H9 (cell line): ENCODE data around the gene RAB11FIP4. TPM values are rescaled to one million over a fixed set of nuclear protein-coding genes. Genes with fewer than 3 reads are reported as not detected.
A peak's percentile ranks its signal among the peaks of the same experiment; 100 is the strongest.

ENCODE experiments used
- DNase-seq: peaks from one replicate; pipeline ENCODE4 v3.0.0-alpha.2; 2017
- H2AFZ ChIP-seq: one replicate; pipeline ENCODE4 v1.6.1; 2013; ENCODE audit warnings: mild to moderate bottlenecking, low read length, control low read depth, moderate library complexity
- H2AK5ac ChIP-seq: 2 replicates; pipeline ENCODE4 v1.6.1; 2013; ENCODE audit warnings: low read length, control low read depth, mixed read lengths; ENCODE audit not compliant: insufficient read length
- H2BK120ac ChIP-seq: one replicate; pipeline ENCODE4 v1.6.1; 2013; ENCODE audit warnings: low read depth, mild to moderate bottlenecking, low read length, control low read depth, inconsistent platforms; ENCODE audit not compliant: poor library complexity, severe bottlenecking
- H2BK12ac ChIP-seq: 2 replicates; pipeline ENCODE4 v1.6.1; 2013; ENCODE audit warnings: low read length, control low read depth, mixed read lengths, low read depth; ENCODE audit not compliant: insufficient read length
- H2BK15ac ChIP-seq: 2 replicates; pipeline ENCODE4 v1.6.1; 2013; ENCODE audit warnings: low read depth, low read length, control low read depth
- H2BK20ac ChIP-seq: one replicate; pipeline ENCODE4 v1.6.1; 2013; ENCODE audit warnings: low read depth, mild to moderate bottlenecking, low read length, control low read depth, inconsistent platforms; ENCODE audit not compliant: poor library complexity, severe bottlenecking
- H2BK5ac ChIP-seq: 2 replicates; pipeline ENCODE4 v1.6.1; 2013; ENCODE audit warnings: low read length, control low read depth, mixed read lengths; ENCODE audit not compliant: insufficient read length
- H3K14ac ChIP-seq: 2 replicates; pipeline ENCODE4 v1.6.1; 2013; ENCODE audit warnings: low read length, control low read depth; ENCODE audit not compliant: insufficient read depth
- H3K18ac ChIP-seq: 2 replicates; pipeline ENCODE4 v1.6.1; 2013; ENCODE audit warnings: low read depth, mild to moderate bottlenecking, mixed read lengths, low read length, control low read depth; ENCODE audit not compliant: insufficient read length
- H3K23ac ChIP-seq: 2 replicates; pipeline ENCODE4 v1.6.1; 2013; ENCODE audit warnings: low read length, control low read depth, mixed read lengths, low read depth; ENCODE audit not compliant: insufficient read length
- H3K23me2 ChIP-seq: 2 replicates; pipeline ENCODE4 v1.6.1; 2013; ENCODE audit warnings: low read depth, mild to moderate bottlenecking, mixed read lengths, low read length, control low read depth; ENCODE audit not compliant: insufficient read length, poor library complexity, severe bottlenecking
- H3K27ac ChIP-seq: 2 replicates; pipeline ENCODE4 v1.5.1; 2013; ENCODE audit warnings: low read length, control low read depth, mixed read lengths, low read depth; ENCODE audit not compliant: insufficient read length
- H3K27me3 ChIP-seq: 2 replicates; pipeline ENCODE4 v1.6.1; 2013; ENCODE audit warnings: low read length, control low read depth, inconsistent platforms; ENCODE audit not compliant: insufficient read depth
- H3K4ac ChIP-seq: 2 replicates; pipeline ENCODE4 v1.6.1; 2013; ENCODE audit warnings: low read depth, mild to moderate bottlenecking, control low read depth, inconsistent platforms, low read length, moderate library complexity
- H3K4me1 ChIP-seq: 2 replicates; pipeline ENCODE4 v1.6.1; 2013; ENCODE audit warnings: low read length, control low read depth, inconsistent platforms; ENCODE audit not compliant: insufficient read depth
- H3K4me2 ChIP-seq: 2 replicates; pipeline ENCODE4 v1.6.1; 2013; ENCODE audit warnings: low read length, control low read depth, mixed read lengths; ENCODE audit not compliant: insufficient read length, insufficient read depth
- H3K56ac ChIP-seq: 2 replicates; pipeline ENCODE4 v1.6.1; 2013; ENCODE audit warnings: low read depth, mild to moderate bottlenecking, mixed read lengths, low read length, control low read depth; ENCODE audit not compliant: insufficient read length
- H3K79me1 ChIP-seq: 2 replicates; pipeline ENCODE4 v1.6.1; 2013; ENCODE audit warnings: low read depth, mild to moderate bottlenecking, moderate library complexity, low read length, control low read depth, inconsistent platforms; ENCODE audit not compliant: insufficient read depth, poor library complexity, severe bottlenecking
- H3K79me2 ChIP-seq: 2 replicates; pipeline ENCODE4 v1.6.1; 2013; ENCODE audit warnings: low read length, control low read depth, inconsistent platforms; ENCODE audit not compliant: insufficient read depth
- H3K9ac ChIP-seq: 2 replicates; pipeline ENCODE4 v1.6.1; 2013; ENCODE audit warnings: low read length, control low read depth, mixed read lengths; ENCODE audit not compliant: insufficient read length; ENCODE audit errors: extremely low read depth
- H3K9me3 ChIP-seq: one replicate; pipeline ENCODE4 v1.6.1; 2013; ENCODE audit warnings: low read depth, low read length, inconsistent platforms; ENCODE audit not compliant: control insufficient read depth
- H3T11ph ChIP-seq: one replicate; pipeline ENCODE4 v1.6.1; 2013; ENCODE audit warnings: mild to moderate bottlenecking, low read length, control low read depth, inconsistent platforms
- H4K20me1 ChIP-seq: one replicate; pipeline ENCODE4 v1.6.1; 2013; ENCODE audit not compliant: control insufficient read depth, insufficient read length, insufficient read depth
- H4K5ac ChIP-seq: 2 replicates; pipeline ENCODE4 v1.6.1; 2013; ENCODE audit warnings: low read depth, mild to moderate bottlenecking, mixed read lengths, low read length, control low read depth; ENCODE audit not compliant: insufficient read length
- H4K8ac ChIP-seq: replicated peaks from 2 replicates; pipeline ENCODE4 v1.6.1; 2013; ENCODE audit warnings: low read length, control low read depth, mixed read lengths, low read depth; ENCODE audit not compliant: insufficient read length
- H4K91ac ChIP-seq: 2 replicates; pipeline ENCODE4 v1.6.1; 2013; ENCODE audit warnings: low read depth, mild to moderate bottlenecking, moderate library complexity, mixed read lengths, low read length, control low read depth; ENCODE audit not compliant: insufficient read length
- H3K27ac Mint-ChIP-seq, 3 experiments: 2 replicates in 2 of 3; 3 replicates in 1 of 3; pipeline ENCODE4 v1.8.0; 2020 to 2021; ENCODE audit warnings: mixed read lengths in 3 of 3, mild to moderate bottlenecking in 1 of 3, moderate library complexity in 1 of 3
- H3K27me3 Mint-ChIP-seq: 2 replicates; pipeline ENCODE4 v1.8.0; 2021; ENCODE audit warnings: low read depth, mild to moderate bottlenecking, moderate library complexity, mixed read lengths
- H3K36me3 Mint-ChIP-seq, 3 experiments: 2 replicates in 2 of 3; 3 replicates in 1 of 3; pipeline ENCODE4 v1.8.0; 2020 to 2021; ENCODE audit warnings: low read depth in 3 of 3, mixed read lengths in 3 of 3; ENCODE audit not compliant: insufficient read depth in 1 of 3
- H3K4me1 Mint-ChIP-seq, 2 experiments: 2 replicates each; pipeline ENCODE4 v1.8.0; 2020; ENCODE audit warnings: mixed read lengths in 2 of 2
- H3K4me3 Mint-ChIP-seq, 2 experiments: 2 replicates in 1 of 2; 3 replicates in 1 of 2; pipeline ENCODE4 v1.8.0; 2020 to 2021; ENCODE audit warnings: mild to moderate bottlenecking in 2 of 2, mixed read lengths in 2 of 2, moderate library complexity in 1 of 2
- H3K9me3 Mint-ChIP-seq, 2 experiments: 2 replicates in 1 of 2; 3 replicates in 1 of 2; pipeline ENCODE4 v1.8.0; 2020; ENCODE audit warnings: mild to moderate bottlenecking in 2 of 2, mixed read lengths in 2 of 2, moderate library complexity in 1 of 2
- WGBS: extraction: QIAGEN DNeasy Blood & Tissue Kit; methylation state at CpG from one replicate; pipeline ENCODE4 v1.1.7; 2013; ENCODE audit warnings: missing lambda C conversion rate, low lambda C conversion rate, mixed read lengths; ENCODE audit not compliant: insufficient read length; ENCODE audit errors: extremely low coverage; 5-methylcytosine and 5-hydroxymethylcytosine counted together
- total RNA-seq: library from RNA; stranded (reverse); gene quantifications from 2 replicates; pipeline ENCODE4 v1.2.1, GENCODE V29; 2021
- TF ChIP-seq, protein P1 (sequence below): fragments of 200-600 bp; sonication (generic); conservative IDR thresholded peaks from 3 replicates; pipeline ENCODE4 v1.8.0; 2021; ENCODE audit warnings: antibody characterized with exemption, mild to moderate bottlenecking

The RAB11FIP4 gene
- total RNA-seq, 1 experiment from 2014 or later, result 25.7 TPM

DNA sequence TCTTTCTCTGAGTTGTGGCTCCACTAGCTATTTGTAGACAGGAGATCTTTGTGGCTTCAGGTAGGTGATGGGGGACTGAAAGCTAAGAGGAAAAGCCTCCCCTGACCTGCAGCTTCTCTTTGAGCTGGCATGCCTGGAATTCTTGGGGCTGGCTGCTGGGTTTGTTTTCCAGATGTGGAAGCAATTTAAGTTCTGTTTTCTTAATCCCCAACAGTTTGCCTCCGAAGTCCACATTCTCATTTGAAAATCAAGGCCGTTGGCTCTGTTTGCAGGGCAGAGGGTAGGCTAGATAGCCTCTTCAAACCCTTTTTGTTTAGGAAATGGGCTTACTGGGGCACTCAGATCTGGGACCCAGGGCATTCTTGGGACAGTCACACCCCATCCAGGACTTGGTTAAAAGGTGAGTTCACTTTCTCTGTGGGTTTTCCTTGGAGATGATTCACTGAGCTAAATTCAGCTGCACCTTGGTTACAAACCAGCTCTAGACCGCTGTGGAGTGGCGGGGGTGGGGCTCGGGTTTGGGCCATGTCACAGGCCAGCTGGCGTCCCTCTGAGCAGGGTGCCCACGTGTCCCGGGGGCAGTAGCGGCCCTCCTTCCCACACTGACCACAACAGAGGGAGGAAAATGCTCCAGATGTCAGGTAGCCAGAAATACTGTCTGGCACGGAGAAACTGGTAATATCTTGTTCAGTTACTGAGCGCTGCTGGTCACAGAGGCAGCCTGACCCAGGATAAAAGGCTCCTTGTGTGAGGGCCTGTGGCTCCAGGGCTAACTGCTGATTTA lies 108.5 kb downstream of the RAB11FIP4 start:
- Histone ChIP-seq H3K23ac (no peak overlapping the region), H2AFZ (no peak overlapping the region), H2AK5ac (no peak overlapping the region), H3K9me3 (no peaks in the 10 kb centered on the region), H2BK120ac (no peak overlapping the region), H2BK15ac (no peak overlapping the region), H2BK12ac (no peak overlapping the region), H4K20me1 (no peaks in the 10 kb centered on the region), H3T11ph (no peak overlapping the region), H3K4me2 (no peak overlapping the region), H3K14ac (peak overlapping the region; percentile 66), H2BK5ac (no peak overlapping the region), H3K79me2 (peaks cover 2% of the 10 kb centered on the region; the same call in 1 of the 2 replicates), H4K8ac (no peak overlapping the region), H3K4me1 (peaks cover 8% of the 10 kb centered on the region; the same call in 1 of the 2 replicates), H2BK20ac (no peak overlapping the region), H3K23me2 (no peaks in the 10 kb centered on the region), H4K91ac (no peak overlapping the region), H3K9ac (no peak overlapping the region), H3K56ac (no peak overlapping the region), H3K18ac (peak overlapping the region; percentile 61), H3K79me1 (no peaks in the 10 kb centered on the region), H3K27me3 (no peaks in the 10 kb centered on the region), H3K27ac (peak overlapping the region; percentile 35), H4K5ac (no peak overlapping the region), H3K4ac (no peak overlapping the region; the same call in 1 of the 2 replicates)
- Mint-ChIP-seq H3K9me3 (no peaks in the 10 kb centered on the region), H3K27me3 (peaks cover 1% of the 10 kb centered on the region; the same call in 1 of the 2 replicates), H3K36me3 (no peaks in the 10 kb centered on the region), H3K4me1 (peaks cover 49 to 60% of the 10 kb centered on the region in 2 experiments), H3K4me3 (peak overlapping the region in 1 of 2 experiments; percentile 47; a peak in 2 of 5 replicates), H3K27ac (peak overlapping the region; percentile 87 to 97 (median 92))
- WGBS, result no CpG with 5 or more reads among the region's 11 CpGs
- peak; percentile 62 for DNase-seq
- TF ChIP-seq, protein P1, sequence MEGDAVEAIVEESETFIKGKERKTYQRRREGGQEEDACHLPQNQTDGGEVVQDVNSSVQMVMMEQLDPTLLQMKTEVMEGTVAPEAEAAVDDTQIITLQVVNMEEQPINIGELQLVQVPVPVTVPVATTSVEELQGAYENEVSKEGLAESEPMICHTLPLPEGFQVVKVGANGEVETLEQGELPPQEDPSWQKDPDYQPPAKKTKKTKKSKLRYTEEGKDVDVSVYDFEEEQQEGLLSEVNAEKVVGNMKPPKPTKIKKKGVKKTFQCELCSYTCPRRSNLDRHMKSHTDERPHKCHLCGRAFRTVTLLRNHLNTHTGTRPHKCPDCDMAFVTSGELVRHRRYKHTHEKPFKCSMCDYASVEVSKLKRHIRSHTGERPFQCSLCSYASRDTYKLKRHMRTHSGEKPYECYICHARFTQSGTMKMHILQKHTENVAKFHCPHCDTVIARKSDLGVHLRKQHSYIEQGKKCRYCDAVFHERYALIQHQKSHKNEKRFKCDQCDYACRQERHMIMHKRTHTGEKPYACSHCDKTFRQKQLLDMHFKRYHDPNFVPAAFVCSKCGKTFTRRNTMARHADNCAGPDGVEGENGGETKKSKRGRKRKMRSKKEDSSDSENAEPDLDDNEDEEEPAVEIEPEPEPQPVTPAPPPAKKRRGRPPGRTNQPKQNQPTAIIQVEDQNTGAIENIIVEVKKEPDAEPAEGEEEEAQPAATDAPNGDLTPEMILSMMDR, result no peak
